Stimulated activated CD4-positive, alpha-beta T cell treated with anti-CD3 and anti-CD28 coated beads, Interleukin-1b, Interleukin-23, amount 100 ng/mL, for 48 hours (primary cell): ENCODE results near the gene EPOP.

Experiments used
- DNase-seq: peaks from one replicate; pipeline ENCODE4 v3.0.0-alpha.2; 2020

The EPOP gene

GRCh38 chr17:38674749-38675615, at the start of gene EPOP:
TSS of gene EPOP (minus strand) at chr17:38674957. CDS start at chr17:38674495, 462 bp downstream.
- DNase-seq: peak; percentile 92

DNA sequence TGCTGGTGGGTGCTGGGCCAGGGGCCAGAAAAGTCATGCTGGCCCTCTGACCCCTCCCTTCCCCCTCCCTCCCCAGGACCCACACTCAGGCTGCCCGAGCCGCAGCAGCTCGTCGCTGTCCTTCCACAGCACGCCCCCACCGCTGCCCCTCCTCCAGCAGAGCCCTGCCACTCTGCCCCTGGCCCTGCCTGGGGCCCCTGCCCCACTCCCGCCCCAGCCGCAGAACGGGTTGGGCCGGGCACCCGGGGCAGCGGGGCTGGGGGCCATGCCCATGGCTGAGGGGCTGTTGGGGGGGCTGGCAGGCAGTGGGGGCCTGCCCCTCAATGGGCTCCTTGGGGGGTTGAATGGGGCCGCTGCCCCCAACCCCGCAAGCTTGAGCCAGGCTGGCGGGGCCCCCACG, 47.0 kb upstream of the EPOP start:
- no peak for DNase-seq

GRCh38 chr17:38720941-38721340, 46.2 kb upstream of the EPOP start:
- no peak for DNase-seq

DNA sequence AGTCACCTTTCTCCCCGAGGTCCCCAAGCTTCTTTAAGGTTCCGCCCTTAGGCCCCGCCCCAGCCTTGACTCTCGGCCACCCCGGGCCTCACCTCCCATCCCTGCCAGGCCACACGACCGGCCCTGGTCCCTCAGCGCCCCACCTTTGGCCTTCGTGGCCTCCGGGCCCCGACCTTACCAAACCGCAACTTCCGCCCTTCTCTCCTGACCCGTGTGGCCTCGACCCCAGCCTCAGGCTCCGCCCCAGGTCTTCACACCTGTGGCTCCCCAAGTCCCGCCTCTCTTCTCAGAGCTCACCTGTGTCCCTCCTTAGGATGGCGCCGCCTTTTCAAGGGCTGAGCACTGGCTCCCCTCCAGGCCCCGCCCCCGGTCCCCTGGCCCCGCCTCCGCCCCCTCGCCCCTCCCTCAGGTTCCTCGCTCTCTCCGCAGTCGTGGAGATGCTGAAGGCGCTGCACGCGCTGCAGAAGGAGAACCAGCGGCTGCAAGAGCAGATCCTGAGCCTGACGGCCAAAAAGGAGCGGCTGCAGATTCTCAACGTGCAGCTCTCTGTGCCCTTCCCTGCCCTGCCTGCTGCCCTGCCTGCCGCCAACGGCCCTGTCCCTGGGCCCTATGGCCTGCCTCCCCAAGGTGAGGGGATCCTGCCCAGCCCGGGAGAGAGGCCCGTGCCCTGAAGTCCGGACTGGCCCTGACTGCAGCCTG, 45.3 kb upstream of the EPOP start:
- DNase-seq: no peak

DNA sequence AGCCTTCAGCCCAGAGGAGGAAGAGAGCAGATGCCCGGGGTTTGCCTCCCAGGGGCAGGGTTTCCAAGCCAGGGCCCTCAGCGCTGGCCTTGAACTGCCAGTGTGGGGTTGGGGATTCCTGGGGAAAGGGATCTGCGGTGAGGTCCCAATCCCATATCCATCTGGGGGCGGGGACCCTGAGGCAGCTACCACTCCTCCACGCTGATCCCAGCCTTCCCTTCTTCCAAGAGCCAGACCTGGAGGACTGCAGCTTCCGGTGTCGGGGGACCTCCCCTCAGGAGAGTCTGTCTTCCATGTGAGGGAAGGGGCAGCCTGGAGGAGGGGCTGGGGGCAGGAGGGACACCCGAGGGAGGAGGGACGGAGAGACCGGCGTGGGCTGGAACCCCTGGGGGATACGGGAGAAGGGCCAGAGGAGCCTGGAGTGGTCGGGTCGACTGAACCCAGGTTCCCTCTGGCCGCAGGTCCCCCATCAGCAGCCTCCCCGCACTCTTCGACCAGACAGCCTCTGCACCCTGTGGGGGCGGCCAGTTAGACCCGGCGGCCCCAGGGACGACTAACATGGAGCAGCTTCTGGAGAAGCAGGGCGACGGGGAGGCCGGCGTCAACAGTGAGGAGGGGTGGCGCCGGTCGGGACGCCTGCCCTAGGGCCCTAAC, 44.7 kb upstream of the EPOP start:
- no peak for DNase-seq

- DNase-seq: no peak
Measured at GRCh38 chr17:38717139-38717745, 42.5 kb upstream of the EPOP start.

DNA sequence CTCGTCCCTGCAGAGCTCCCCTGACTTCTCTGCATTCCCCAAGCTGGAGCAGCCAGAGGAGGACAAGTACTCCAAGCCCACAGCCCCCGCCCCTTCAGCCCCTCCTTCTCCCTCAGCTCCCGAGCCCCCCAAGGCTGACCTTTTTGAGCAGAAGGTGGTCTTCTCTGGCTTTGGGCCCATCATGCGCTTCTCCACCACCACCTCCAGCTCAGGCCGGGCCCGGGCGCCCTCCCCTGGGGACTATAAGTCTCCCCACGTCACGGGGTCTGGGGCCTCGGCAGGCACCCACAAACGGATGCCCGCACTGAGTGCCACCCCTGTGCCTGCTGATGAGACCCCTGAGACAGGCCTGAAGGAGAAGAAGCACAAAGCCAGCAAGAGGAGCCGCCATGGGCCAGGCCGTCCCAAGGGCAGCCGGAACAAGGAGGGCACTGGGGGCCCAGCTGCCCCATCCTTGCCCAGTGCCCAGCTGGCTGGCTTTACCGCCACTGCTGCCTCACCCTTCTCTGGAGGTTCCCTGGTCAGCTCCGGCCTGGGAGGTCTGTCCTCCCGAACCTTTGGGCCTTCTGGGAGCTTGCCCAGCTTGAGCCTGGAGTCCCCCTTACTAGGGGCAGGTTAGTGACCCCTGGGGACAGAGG, 41.7 kb upstream of the EPOP start:
- DNase-seq: no peak

GRCh38 chr17:38715216-38715943, 40.6 kb upstream of the EPOP start:
- no peak for DNase-seq

- DNase-seq: no peak
Measured at GRCh38 chr17:38713456-38714075, 38.8 kb upstream of the EPOP start.

- DNase-seq: no peak
Measured at GRCh38 chr17:38712593-38712992, 37.8 kb upstream of the EPOP start.

DNA sequence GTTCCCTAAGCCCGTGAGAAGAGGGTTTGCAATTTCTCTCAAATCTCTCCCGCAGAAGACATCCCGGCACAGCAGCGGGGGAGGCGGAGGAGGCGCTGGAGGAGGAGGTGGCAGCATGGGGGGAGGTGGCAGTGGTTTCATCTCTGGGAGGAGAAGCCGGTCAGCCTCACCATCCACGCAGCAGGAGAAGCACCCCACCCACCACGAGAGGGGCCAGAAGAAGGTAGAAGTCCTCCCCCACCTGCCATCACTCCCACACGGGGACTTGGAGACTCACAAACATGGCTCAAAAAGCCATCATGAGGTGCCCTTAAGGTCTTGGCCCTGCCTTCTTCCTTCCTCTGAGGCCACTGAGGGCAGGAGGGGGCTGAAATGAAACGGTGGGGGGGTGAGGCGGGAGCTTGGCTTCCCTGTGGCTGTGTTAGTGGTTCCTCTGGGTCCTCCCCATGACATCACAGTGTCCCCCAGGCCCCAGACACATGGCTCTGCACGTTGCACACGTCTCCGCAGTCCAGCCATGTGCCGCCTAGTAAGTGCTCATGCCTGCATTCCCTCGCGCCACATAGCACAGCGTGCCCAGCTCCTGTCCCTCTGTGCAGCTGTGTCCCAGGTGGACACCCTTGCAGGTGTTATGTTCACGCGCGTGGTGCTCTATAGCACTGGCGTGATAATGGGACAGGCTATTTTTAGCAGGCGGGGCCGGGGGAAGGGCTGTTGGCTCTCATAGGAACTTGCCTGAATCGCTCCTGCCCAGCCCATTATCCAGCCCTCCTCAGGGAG, 37.2 kb upstream of the EPOP start:
- no peak for DNase-seq

DNA sequence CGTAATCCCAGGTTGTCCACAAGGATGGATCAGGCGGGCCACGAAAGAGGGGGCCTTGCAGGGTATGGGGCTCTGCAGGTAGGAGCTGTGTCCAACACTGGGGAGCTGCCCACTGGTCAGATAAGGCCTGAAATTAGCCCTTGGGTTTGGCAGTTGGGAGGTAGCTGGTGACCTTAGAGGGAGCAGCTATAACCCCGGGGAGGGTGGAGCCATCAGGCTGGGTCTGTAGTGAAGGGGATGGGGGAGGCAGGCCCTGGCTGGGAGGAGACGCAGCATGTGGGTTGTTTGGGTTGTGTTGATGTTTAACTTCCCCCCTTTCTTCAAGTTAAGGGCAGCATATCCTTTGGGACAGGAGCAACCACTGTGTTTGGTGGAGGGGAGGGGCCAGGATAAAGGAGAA, 36.2 kb upstream of the EPOP start:
- no peak for DNase-seq

DNA sequence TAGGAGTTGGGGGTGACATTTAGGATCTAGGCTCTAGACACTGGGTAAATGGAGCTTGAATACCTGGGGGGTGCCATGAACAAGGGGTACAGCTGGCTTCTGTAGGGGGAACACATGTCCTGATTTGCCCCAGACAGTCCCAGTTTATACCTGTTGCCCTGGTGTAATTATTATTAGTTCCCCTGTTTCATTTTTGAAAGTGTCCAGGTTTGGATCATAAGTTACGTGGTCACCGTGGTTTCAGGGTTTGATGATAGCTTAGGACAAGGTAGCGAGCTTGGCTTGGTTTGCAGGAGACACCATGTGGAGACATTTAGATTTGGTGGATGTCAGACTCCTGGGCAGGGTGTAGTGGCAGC, 35.8 kb upstream of the EPOP start:
- no peak for DNase-seq

DNA sequence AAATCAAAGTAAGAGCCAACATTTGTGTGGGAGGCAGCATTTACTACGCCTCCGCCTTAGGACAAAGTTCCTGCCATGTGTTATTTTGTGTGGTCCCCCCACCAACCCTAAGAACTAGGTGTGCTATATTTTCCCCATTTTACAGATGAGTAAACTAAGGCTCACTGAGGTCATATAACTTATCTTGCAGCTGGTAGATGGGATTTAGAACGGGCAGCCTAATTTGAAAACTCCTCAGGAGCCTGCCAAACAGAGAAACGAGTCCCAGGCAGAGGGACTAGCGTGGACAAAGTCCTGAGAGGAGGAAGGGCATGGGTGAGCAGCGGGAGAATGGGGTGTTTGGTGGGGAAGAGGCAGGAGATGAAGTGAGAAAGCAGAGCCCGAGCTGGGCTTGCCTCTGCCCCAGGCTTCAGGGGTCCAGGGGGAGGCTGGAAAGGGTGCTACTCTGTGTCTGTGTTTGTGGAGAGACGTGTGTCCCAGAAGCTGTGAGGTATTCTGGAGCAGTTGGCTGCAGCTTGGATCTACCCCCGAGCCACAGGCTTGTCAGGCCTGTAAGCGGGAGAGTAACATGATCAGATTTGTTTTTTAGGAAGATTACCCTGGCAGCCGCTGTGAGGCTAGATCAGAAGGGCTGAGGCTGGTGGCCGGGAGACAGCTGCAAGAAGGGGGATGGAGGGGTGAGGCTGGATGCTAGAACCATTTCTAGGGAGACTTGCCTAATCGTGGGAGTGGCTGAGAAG, 35.3 kb upstream of the EPOP start:
- DNase-seq: no peak

GRCh38 chr17:38709104-38709820, 34.5 kb upstream of the EPOP start:
- DNase-seq: no peak

GRCh38 chr17:38707678-38708351, 33.1 kb upstream of the EPOP start:
- no peak for DNase-seq

- no peak for DNase-seq
Measured at GRCh38 chr17:38706505-38707216, 31.9 kb upstream of the EPOP start.

DNA sequence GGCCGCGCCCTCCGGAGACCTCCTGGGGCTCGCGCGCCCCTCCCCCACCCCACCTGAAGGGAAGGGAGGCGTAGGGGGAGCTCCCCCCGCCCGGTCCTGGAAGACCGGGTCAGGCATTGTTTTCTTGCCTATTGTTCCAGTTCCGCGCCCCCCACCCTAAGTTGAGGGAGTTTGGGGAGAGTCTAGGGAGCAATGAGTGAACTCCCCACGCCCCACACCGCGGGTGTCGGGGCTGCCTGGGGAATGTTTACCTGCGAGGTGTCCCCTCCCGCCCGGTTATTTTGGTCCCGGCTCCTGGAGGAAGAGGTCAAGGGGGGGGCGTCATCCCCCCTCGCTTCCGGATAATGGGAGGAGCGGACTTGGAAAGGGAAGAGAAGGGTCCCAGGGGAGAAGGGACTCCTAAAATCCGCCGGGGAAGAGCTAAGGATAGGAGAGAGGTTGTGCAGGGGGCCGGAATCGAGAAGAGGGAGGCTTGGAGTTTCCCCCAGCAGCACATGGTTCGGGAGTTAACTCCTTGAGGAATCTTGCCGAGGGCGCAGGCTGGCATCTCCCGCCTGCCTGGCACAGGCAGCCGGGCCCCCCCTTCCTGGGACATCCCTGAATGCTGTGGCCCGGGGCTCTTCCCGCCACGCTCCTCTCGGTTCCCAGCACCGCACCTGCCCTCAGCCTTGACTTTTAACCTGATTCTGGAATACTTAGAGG, 31.2 kb upstream of the EPOP start:
- DNase-seq: no peak
